LNCaP clone FGC (cell line): Measurements from ENCODE around the gene LENG8.

Experiments
- DNase-seq: peaks from one replicate; pipeline ENCODE4 v3.0.0-alpha.2; 2011; ENCODE audit warnings: low read depth
- H3K4me3 ChIP-seq: 2 replicates; pipeline ENCODE4 v1.5.1; 2011; ENCODE audit warnings: mild to moderate bottlenecking, low read depth, low read length, control low read depth
- CTCF ChIP-seq: IDR thresholded peaks from 2 replicates; pipeline ENCODE4 v1.5.1; 2012; ENCODE audit warnings: mild to moderate bottlenecking; ENCODE audit not compliant: control insufficient read depth, insufficient read depth; ENCODE audit errors: extremely low read depth

The LENG8 gene

GRCh38 chr19:54418030-54418929 lies 30.7 kb upstream of the LENG8 start:
- no peak for DNase-seq
- no peak overlapping the region for H3K4me3 ChIP-seq

GRCh38 chr19:54418930-54419800 lies 29.8 kb upstream of the LENG8 start:
- no peak overlapping the region for H3K4me3 ChIP-seq
- DNase-seq, result no peak
- TF ChIP-seq CTCF, result no peak

More at GRCh38 chr19:54418030-54418929, 30.7 kb upstream of the LENG8 start:
- TF ChIP-seq CTCF, result no peak

GRCh38 chr19:54420068-54420382 lies 29.0 kb upstream of the LENG8 start:
- H3K4me3 ChIP-seq, result no peak overlapping the region
- no peak for TF ChIP-seq CTCF
- no peak for DNase-seq

- H3K4me3 ChIP-seq, result no peak overlapping the region
- TF ChIP-seq CTCF, result no peak
- no peak for DNase-seq
These were observed 28.4 kb upstream of the LENG8 start for GRCh38 chr19:54420383-54421168.

- no peak overlapping the region for H3K4me3 ChIP-seq
- DNase-seq, result no peak
- no peak for TF ChIP-seq CTCF
These were observed 27.9 kb upstream of the LENG8 start for GRCh38 chr19:54421169-54421516.

GRCh38 chr19:54421521-54421920 lies 27.5 kb upstream of the LENG8 start:
- TF ChIP-seq CTCF, result no peak
- DNase-seq, result no peak
- H3K4me3 ChIP-seq, result no peak overlapping the region
